SKM-1 (cell line): Measurements from ENCODE around the gene HIRIP3.
"Not testable (repeated sequence)": the region's sequence is repeated elsewhere in the genome, so short reads cannot be mapped to it uniquely, and the experiment has no call there.

Experiments
- DNase-seq: peaks from one replicate; lab custom pipeline; 2025; ENCODE audit not compliant: unreplicated experiment; lab: John Stamatoyannopoulos, UW

The HIRIP3 gene

DNA sequence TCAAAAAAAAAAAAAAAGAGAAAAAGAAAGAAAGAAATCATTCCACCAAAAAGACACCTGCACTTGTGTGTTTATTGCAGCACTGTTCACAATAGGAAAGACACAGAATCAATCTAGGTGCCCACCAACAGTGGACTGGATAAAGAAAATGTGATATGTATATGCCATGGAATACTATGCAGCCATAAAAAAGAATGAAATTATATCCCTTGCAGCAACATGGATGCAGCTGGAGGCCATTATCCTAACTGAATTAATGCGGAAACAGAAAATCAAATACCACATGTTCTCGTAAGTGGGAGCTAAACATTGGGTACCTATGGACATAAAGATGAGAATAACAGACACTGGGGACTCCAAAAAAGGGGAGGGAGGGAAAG is 21.9 kb upstream of the HIRIP3 start:
- no peak for DNase-seq

- no peak for DNase-seq
Observed at GRCh38 chr16:30016555-30017276, 21.3 kb upstream of the HIRIP3 start.

- DNase-seq: not testable (repeated sequence)
Observed at GRCh38 chr16:30015450-30015849, 20.0 kb upstream of the HIRIP3 start.

GRCh38 chr16:30012598-30012997 is 17.2 kb upstream of the HIRIP3 start:
- DNase-seq: not testable (repeated sequence)

GRCh38 chr16:30011714-30012504 is 16.5 kb upstream of the HIRIP3 start:
- no peak for DNase-seq

DNA sequence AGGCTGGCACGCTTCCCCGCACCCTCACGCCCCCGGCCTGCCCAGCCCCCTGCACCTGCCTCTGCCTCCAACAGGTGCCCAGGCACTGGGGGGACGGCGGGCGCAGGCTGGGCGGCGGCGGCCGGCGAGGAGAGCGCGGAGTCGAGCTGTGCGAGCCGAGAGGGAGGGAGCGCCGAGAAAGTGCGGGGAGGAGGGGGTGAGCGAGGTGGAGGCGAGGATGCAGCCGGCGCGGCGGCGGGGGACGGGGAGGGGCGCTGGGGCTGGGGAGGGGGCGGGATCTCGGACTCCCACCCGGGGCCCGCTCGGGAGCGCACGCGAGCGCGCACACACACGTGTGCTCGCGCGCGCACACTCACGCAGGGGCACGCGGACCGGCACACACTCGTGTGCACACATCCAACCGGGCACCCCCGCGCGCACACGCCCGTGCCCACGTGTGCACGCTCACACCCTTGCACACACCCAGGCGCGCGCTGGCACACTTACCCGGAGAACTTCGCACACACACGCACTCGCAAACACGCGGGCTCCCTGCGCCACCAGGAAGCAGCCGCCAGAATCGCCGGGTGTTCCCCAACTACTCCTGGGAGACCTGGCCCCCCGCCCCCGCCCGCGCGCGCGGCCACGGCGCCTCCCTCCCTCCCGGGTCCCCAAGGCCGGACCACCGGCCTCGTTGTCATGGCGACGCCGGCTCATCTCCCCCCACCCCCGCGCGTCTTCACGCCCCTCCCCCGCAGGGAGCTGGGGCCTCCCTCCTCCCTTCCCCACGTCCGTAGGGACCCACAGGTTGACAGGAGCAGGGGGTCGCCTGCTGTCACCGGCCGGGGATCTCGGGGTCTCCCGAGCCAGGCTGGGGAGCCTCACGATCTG is 15.7 kb upstream of the HIRIP3 start, which contains the start of gene DOC2A:
Gene DOC2A (minus strand): TSS at position 184 of the 870 bp plus-strand sequence. CDS start 805 bp downstream, outside the sequence.
- no peak for DNase-seq

DNA sequence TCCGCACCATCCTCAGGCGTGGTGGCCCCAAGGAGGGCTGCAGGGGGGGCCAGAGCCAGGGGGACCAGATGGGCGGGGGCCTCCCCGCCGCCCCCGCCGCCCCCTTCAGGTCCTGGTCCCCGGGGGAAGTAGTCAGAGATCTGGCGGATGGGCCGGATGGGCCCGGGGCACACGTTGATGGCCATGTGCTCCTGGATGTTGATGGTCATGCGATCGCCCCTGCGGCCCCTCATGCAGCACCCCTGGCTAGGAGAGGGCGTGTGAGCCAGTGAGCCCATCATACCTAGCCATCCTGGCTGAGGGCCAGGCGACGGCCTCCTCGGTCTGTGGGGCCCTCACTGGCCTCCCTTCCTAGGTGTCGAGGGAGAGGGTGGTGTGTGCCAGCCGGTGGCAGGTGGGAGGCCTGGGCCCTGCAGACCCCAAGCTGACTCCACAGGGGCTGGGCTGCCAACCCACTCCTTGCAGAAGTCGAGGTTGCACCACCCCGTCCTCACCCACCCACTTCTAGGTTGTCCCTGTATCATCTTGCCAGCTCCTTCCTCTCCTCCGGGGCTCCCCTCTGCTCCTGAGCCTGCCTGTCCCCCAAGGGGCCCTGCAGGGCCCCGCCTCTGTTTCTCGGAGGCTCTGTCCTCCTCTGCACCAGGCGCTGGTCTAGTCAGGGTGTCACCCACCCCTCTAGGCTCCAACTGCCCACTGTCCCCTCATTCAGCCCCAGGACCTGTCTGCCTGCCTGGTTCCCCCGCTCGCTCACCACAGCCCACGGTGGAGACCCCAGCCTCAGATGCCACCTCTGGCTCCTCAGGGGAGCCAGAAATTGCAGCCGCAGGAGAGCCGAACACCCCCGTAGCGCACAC is 14.8 kb upstream of the HIRIP3 start:
- DNase-seq: no peak

DNA sequence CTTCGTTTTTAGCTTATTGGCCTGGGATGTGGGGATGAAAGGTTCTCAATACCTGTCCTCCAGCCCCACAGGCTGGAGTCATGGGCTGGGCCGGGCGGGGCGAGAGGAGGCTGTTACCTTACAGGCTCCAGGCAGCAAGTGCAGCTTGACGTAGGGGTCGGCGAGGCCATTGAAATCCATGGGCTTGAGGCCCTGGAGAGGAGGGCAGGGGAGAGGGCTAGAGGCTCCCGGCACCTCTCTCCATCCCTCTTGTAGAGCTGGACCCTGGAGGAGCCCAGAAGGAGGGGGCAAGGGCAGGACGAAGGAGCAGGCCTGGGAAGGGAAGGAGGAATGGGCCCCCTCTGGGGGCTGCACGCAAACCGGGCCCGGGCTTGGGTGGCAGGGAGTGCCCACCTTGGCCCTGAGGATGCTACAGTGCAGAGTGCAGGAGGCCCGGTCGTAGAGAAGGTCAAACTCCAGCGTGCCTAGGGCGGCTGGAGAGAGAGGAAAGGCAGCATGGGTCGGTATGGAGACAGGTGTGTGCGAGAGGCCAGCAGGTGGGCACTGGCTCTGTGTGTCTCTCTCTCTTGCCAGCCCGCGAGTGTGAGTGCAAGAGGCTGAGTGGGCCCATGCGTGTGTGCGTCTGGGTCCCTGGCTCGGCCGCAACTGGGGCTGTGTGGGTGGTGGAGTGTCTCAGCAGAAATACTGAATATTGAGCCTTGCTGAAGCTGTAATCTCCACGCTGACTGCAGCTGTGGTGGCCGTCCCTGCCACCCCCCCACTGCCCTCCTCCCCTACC is 13.9 kb upstream of the HIRIP3 start:
- no peak for DNase-seq

- no peak for DNase-seq
Observed at GRCh38 chr16:30007378-30007895, 12.0 kb upstream of the HIRIP3 start.

- DNase-seq: no peak
Observed at GRCh38 chr16:30006659-30007377, 11.4 kb upstream of the HIRIP3 start.

GRCh38 chr16:30006095-30006473 is 10.7 kb upstream of the HIRIP3 start:
- no peak for DNase-seq

- DNase-seq: peak; percentile 15
Observed at GRCh38 chr16:30005341-30006094, 10.1 kb upstream of the HIRIP3 start.

DNA sequence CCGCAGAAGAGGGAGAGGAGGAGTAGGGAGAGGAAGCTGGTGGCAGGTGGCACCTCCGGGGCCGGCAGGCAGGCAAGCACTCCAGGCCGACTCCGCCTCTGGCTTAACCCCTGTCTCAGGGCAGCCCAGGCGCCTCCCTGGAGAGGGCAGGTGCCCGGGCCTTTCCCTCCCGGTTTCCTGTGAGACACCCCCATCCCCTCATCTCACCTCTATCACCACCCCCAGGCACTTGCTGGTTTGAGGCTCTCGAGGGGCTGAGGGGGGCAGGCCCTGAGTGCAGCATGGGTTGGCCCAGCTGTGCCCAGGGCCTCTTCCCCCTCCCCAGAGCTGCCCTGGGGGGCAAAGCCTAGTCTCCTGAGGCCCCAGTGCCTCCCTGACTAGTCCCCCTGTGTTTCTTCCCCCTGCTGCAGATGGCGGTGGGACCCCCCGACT is 9.4 kb upstream of the HIRIP3 start:
- DNase-seq: no peak

DNA sequence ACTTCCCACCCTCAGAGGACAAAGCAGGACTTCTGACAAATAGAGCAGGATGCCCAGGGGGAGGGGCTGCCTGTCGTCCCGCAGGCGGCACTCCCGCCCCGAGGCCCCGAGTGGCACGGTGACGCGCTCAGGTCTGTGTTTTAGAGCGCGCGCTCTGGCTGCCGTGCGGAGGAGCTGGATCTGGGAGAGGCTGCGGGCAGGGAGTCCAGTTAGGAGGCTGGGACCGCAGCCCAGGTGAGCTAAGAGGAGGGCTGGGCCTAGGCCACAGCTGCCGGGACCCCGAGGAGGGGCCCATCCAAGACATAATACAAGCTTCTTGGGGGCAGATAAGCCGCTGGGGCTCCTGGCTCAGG is 9.0 kb upstream of the HIRIP3 start:
- no peak for DNase-seq

- DNase-seq: no peak
Observed at GRCh38 chr16:30003670-30004423, 8.4 kb upstream of the HIRIP3 start.

- DNase-seq: no peak
Observed at GRCh38 chr16:30002614-30003346, 7.4 kb upstream of the HIRIP3 start.
